Measurements from ENCODE around the gene HMGXB4. TPM values are rescaled to one million over a fixed set of nuclear protein-coding genes. Genes with fewer than 3 reads are reported as not detected.

HMGXB4 gene
- total and polyA plus RNA-seq, 8 donors: 19.2 to 34.6 (median 31.5) TPM

DNA sequence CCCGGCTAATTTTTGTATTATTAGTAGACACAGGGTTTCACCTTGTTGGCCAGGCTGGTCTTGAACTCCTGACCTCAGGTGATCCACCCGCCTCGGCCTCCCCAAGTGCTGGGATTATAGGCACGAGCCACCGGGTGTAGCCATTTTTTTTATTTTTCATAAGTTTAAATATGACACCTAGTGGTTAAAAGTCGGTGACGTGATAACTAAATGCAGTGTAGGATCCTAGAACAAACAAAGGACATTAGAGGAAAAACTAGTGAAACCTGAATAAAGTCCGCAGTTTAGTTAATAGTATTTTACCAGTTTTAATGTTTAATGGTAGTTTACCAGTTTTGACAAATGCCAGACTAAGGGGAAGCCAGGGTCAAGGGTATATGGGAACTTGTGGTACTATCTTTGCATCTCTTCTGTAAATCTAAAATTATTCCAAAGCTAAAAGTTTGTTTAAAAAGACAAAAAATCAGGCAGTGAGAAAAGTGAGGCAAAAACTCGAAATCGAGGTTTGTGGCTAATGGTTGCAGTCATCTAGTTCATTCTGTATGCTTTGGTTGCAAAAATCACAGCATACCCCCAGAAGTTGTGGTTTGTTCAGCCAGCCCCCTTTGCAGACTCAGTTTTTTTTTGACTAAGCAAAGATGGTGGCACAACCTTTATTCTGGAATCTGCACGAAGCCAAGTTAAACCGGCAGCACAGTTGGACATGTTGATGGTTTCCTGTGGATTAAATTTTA, 72.0 kb downstream of the HMGXB4 start:
- peaks cover 2 to 60% of the 10 kb centered on the region in 2 donors for H3K4me1 ChIP-seq
- H3K27ac ChIP-seq: peak overlapping the region; percentile 61 to 93
- no peak for DNase-seq
- TF ChIP-seq, protein P1, sequence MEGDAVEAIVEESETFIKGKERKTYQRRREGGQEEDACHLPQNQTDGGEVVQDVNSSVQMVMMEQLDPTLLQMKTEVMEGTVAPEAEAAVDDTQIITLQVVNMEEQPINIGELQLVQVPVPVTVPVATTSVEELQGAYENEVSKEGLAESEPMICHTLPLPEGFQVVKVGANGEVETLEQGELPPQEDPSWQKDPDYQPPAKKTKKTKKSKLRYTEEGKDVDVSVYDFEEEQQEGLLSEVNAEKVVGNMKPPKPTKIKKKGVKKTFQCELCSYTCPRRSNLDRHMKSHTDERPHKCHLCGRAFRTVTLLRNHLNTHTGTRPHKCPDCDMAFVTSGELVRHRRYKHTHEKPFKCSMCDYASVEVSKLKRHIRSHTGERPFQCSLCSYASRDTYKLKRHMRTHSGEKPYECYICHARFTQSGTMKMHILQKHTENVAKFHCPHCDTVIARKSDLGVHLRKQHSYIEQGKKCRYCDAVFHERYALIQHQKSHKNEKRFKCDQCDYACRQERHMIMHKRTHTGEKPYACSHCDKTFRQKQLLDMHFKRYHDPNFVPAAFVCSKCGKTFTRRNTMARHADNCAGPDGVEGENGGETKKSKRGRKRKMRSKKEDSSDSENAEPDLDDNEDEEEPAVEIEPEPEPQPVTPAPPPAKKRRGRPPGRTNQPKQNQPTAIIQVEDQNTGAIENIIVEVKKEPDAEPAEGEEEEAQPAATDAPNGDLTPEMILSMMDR (IDR thresholded peaks at IDR 0.05): no peak
- H3K36me3 ChIP-seq: peaks cover 0 to 90% of the 10 kb centered on the region in 2 donors
- no peak for ATAC-seq
- no peak overlapping the region for H3K4me3 ChIP-seq
- intact Hi-C loops (cut with DNase I): no loop called here
- H3K27me3 ChIP-seq: no peaks in the 10 kb centered on the region
- H3K9me3 ChIP-seq: no peaks in the 10 kb centered on the region

- H3K27me3 ChIP-seq: no peaks in the 10 kb centered on the region
- DNase-seq (peak in 3 of 4 donors; percentile 71 to 92 (median 87)), ATAC-seq (peak; percentile 58)
- peaks cover 0 to 90% of the 10 kb centered on the region in 2 donors for H3K36me3 ChIP-seq
- no peaks in the 10 kb centered on the region for H3K9me3 ChIP-seq
- peaks cover 2 to 60% of the 10 kb centered on the region in 2 donors for H3K4me1 ChIP-seq
- H3K27ac ChIP-seq: peak overlapping the region; percentile 61 to 93
- TF ChIP-seq, protein P1 (IDR thresholded peaks at IDR 0.05): no peak
- peak overlapping the region in 1 of 2 donors; percentile 18 for H3K4me3 ChIP-seq
- intact Hi-C loops (cut with DNase I): no loop called here
Observed at GRCh38 chr22:35330258-35330861, 73.1 kb downstream of the HMGXB4 start.

DNA sequence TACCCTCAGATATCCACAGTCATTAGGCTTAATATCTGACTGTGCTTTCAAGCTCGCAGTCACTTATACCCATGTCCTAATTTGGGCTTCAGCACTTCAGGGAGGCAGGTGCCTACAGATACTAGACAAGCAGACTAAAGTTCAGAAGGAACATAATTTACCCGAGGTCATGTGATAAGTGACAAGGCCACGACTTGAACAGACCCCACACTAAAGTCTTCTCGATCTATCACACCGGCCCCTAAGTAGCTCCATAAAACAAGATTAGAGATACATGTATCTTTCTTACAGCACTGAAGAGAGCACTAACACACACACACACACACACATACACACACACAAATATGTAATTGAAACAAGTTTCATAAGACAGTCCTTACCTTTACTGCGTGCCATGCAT, 75.0 kb downstream of the HMGXB4 start:
- Histone ChIP-seq H3K9me3 (no peaks in the 10 kb centered on the region), H3K27ac (no peak overlapping the region)
- intact Hi-C loops (cut with DNase I): no loop called here

DNA sequence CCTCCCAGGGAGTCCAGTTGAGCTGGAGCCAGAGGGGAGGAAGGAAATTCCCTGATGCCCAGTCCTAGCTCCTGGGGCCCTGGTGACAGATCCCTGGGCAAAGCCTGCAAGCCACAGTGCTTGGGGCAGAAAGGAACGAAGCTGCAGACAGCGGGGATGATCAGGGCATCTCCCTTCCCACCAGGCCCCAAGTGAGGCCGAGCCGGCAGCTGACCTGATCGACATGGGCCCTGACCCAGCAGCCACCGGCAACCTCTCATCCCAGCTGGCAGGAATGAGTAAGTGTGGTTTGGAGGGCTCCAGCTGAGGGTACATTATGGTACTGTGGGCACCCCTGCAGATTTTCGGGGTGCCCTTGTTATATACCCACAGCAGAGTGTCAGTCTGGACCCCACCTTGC, 75.9 kb downstream of the HMGXB4 start:
- no peaks in the 10 kb centered on the region for H3K9me3 ChIP-seq
- DNase-seq: peak in 1 of 4 donors; percentile 57
- TF ChIP-seq, protein P1 (IDR thresholded peaks at IDR 0.05): no peak
- peak overlapping the region in 1 of 2 donors; percentile 37 for H3K27ac ChIP-seq
- no peak overlapping the region for H3K4me3 ChIP-seq
- intact Hi-C loops (cut with DNase I): no loop called here
- no peak for ATAC-seq
- H3K4me1 ChIP-seq: peaks cover 2 to 44% of the 10 kb centered on the region in 2 donors
- peaks cover 0 to 90% of the 10 kb centered on the region in 2 donors for H3K36me3 ChIP-seq
- no peaks in the 10 kb centered on the region for H3K27me3 ChIP-seq

More for the DNA sequence above, 75.0 kb downstream of the HMGXB4 start:
- Histone ChIP-seq H3K27me3 (no peaks in the 10 kb centered on the region), H3K36me3 (peaks cover 0 to 90% of the 10 kb centered on the region in 2 donors), H3K4me3 (no peak overlapping the region), H3K4me1 (peaks cover 2 to 53% of the 10 kb centered on the region in 2 donors)
- no peak for DNase-seq
- TF ChIP-seq, protein P1 (IDR thresholded peaks at IDR 0.05): no peak
- no peak for ATAC-seq

DNA sequence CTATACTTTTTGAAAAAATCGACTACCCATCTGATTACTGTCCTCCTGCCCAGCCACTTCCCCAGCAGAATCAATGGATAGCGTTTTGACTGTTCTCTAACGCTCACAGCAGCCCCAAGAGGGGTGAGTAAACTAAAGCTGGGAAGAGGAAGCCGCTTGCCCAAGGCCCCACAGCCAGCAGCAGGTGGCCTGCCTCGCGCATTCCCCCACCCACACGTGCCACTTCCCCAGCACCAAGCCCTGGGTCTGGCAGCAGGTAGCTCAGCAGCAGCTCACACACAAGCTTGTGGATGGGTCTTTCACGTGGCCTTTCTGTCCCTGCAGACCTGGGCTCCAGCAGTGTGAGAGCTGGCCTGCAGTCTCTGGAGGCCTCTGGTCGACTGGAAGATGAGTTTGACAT, 76.7 kb downstream of the HMGXB4 start:
- Histone ChIP-seq H3K27ac (peak overlapping the region in 1 of 2 donors; percentile 37), H3K4me1 (peaks cover 2 to 36% of the 10 kb centered on the region in 2 donors), H3K4me3 (no peak overlapping the region), H3K36me3 (peaks cover 0 to 90% of the 10 kb centered on the region in 2 donors), H3K9me3 (no peaks in the 10 kb centered on the region), H3K27me3 (no peaks in the 10 kb centered on the region)
- DNase-seq: peak in 1 of 4 donors; percentile 35
- intact Hi-C loops (cut with DNase I): no loop called here
- no peak for ATAC-seq
- TF ChIP-seq, protein P1 (IDR thresholded peaks at IDR 0.05): no peak
